GM12878 (cell line): Measurements from ENCODE around the gene OR4D2.

Experiments used
- CTCF ChIP-seq, 3 experiments: IDR thresholded peaks in 2 of 3; conservative IDR thresholded peaks in 1 of 3; 2 replicates each; pipeline ENCODE4 v1.5.1; 2011; ENCODE audit warnings: low read depth in 3 of 3, low read length in 3 of 3, mild to moderate bottlenecking in 3 of 3, control low read depth in 2 of 3, moderate library complexity in 2 of 3, inconsistent platforms in 1 of 3, mixed read lengths in 1 of 3; ENCODE audit not compliant: control insufficient read depth in 2 of 3, insufficient read depth in 1 of 3; ENCODE audit errors: extremely low read depth in 1 of 3
- POLR2AphosphoS5 ChIP-seq: IDR thresholded peaks from 2 replicates; pipeline ENCODE4 v1.6.1; 2011; ENCODE audit warnings: mild to moderate bottlenecking, low read length, inconsistent platforms
- RAD51 ChIP-seq: fragments of 450-650 bp; IDR thresholded peaks from 2 replicates; pipeline ENCODE4 v1.6.1; 2016; ENCODE audit warnings: moderate library complexity, mild to moderate bottlenecking, inconsistent platforms
- RFX5 ChIP-seq: IDR thresholded peaks from 2 replicates; pipeline ENCODE4 v1.6.1; 2011; ENCODE audit warnings: low read depth, low read length, improper control_type of control experiment
- ZNF207 ChIP-seq: fragments of 450-650 bp; IDR thresholded peaks from 2 replicates; pipeline ENCODE4 v1.6.1; 2014; ENCODE audit warnings: antibody characterized with exemption, mild to moderate bottlenecking, borderline replicate concordance
- ZNF274 ChIP-seq: IDR thresholded peaks from one replicate; pipeline ENCODE4 v1.8.0; 2011; ENCODE audit not compliant: insufficient read length, insufficient read depth

DNA sequence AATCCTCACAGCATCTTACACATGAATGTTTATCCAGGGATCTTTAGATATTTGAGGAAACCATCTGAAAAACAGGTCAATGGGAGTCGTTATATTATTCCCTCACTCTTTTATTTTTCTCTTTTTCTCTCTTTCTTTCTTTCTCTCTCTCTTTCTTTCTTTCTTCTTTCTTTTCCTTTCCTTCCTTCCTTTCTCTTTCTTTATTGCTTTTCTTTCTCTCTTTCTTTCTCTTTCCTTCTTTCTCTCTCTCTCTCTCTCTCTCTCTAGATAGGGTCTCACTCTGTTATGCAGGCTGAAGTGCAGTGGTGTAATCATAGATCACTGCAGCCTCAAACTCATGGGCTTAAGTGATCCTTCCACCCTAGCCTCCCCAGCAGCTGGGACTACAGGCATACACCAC, 38.9 kb upstream of the OR4D2 start:
- TF ChIP-seq ZNF274 (no peak), CTCF (IDR thresholded peaks at IDR 0.05 in 2 of 3, conservative IDR thresholded peaks at IDR 0.05 in 1 of 3; ENCODE audit: control insufficient read depth in 2 of 3, extremely low read depth in 1 of 3, insufficient read depth in 1 of 3, low read depth in 3 of 3, low read length in 3 of 3) (no peak), RFX5 (no peak), ZNF207 (no peak), RAD51 (no peak), POLR2AphosphoS5 (no peak)
